OCI-LY1 (cell line): Measurements from ENCODE around the gene FLAD1.

Experiments used
- EZH2 ChIP-seq: fragments of 200-600 bp; sonication (generic), shearing (Covaris generic); IDR thresholded peaks from 2 replicates; pipeline ENCODE4 v1.8.0; 2017; ENCODE audit warnings: borderline replicate concordance, mixed run types, mild to moderate bottlenecking, antibody characterized with exemption, low read length, moderate library complexity, mixed read lengths
- TF ChIP-seq, protein P1 (sequence below): fragments of 200-600 bp; sonication (generic), shearing (Covaris generic); IDR thresholded peaks from 2 replicates; pipeline ENCODE4 v1.5.1; 2017; ENCODE audit warnings: mild to moderate bottlenecking, antibody characterized with exemption, low read length, moderate library complexity, mixed read lengths

DNA sequence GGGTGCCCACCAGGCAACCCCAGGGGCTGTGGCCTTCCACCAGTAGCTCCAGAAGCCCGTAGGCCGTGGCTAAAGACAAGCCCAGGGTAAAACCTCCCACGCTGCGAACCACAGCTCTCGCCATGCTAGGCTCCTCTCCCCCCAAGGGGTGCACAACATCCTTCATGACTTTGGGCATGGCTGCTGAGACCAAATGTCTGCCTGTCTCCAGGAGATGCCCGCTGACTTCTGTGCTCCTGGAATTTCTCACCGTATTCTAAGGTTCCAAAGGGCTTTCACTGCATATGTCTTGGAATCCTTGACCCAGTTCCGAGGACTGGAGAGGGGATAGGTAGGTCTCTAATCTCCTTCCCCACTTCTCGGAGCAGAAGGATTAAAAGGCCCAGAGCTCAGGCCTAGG, 50.4 kb downstream of the FLAD1 start, which contains the start of the genes DCST1 and DCST2:
- TF ChIP-seq, protein P1, sequence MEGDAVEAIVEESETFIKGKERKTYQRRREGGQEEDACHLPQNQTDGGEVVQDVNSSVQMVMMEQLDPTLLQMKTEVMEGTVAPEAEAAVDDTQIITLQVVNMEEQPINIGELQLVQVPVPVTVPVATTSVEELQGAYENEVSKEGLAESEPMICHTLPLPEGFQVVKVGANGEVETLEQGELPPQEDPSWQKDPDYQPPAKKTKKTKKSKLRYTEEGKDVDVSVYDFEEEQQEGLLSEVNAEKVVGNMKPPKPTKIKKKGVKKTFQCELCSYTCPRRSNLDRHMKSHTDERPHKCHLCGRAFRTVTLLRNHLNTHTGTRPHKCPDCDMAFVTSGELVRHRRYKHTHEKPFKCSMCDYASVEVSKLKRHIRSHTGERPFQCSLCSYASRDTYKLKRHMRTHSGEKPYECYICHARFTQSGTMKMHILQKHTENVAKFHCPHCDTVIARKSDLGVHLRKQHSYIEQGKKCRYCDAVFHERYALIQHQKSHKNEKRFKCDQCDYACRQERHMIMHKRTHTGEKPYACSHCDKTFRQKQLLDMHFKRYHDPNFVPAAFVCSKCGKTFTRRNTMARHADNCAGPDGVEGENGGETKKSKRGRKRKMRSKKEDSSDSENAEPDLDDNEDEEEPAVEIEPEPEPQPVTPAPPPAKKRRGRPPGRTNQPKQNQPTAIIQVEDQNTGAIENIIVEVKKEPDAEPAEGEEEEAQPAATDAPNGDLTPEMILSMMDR: no peak
- TF ChIP-seq EZH2: no peak
